Endothelial cell of umbilical vein (primary cell): Measurements from ENCODE around the gene EPN2. TPM values are rescaled to one million over a fixed set of nuclear protein-coding genes. Genes with fewer than 3 reads are reported as not detected.

Experiments
- BruUV-seq: library from RNA; stranded (reverse); fragments of 400-500 nt; replicated peaks from 2 replicates; lab custom pipeline; 2021; lab: Mats Ljungman, UMichigan
- CTCF ChIA-PET: fragments of 300-600, 350-600 bp; sonication (Branson Sonifier 250); formaldehyde crosslinking; loops from one replicate; lab custom pipeline; 2021; ENCODE audit warnings: antibody characterized with exemption, inconsistent platforms; lab: Charles Lee
- POLR2A ChIA-PET: fragments of 300-600, 350-600 bp; sonication (Branson Sonifier 250); formaldehyde crosslinking; loops from one replicate; lab custom pipeline; 2021; ENCODE audit warnings: antibody characterized with exemption, inconsistent platforms; lab: Charles Lee
- DNase-seq: peaks from one replicate; pipeline ENCODE4 v3.0.0-alpha.2; 2011; ENCODE audit warnings: low read depth, low spot score
- FAIRE-seq: peaks from 2 replicates; lab custom pipeline; 2011; peaks lifted over from hg19 to GRCh38; lab: Jason Lieb, UNC
- H2AFZ ChIP-seq: 2 replicates; pipeline ENCODE4 v1.6.0; 2012; ENCODE audit warnings: low read depth, low read length, control low read depth, inconsistent platforms
- H3K27ac ChIP-seq: 2 replicates; pipeline ENCODE4 v1.5.1; 2011; ENCODE audit warnings: low read depth, mild to moderate bottlenecking, control low read depth, low read length, moderate library complexity; ENCODE audit not compliant: insufficient read depth
- H3K27me3 ChIP-seq, 2 experiments: 2 replicates each; pipeline versions ENCODE4 v1.6.0 to v1.6.1; 2011; ENCODE audit warnings: low read length in 2 of 2, mixed read lengths in 1 of 2; ENCODE audit not compliant: control insufficient read depth in 2 of 2, insufficient read depth in 2 of 2
- H3K36me3 ChIP-seq, 2 experiments: 2 replicates in 1 of 2; 3 replicates in 1 of 2; pipeline ENCODE4 v1.5.1; 2011; ENCODE audit warnings: low read length in 2 of 2, mild to moderate bottlenecking in 1 of 2, moderate library complexity in 1 of 2; ENCODE audit not compliant: control insufficient read depth in 2 of 2, insufficient read depth in 2 of 2; ENCODE audit errors: extremely low read depth in 1 of 2
- H3K4me1 ChIP-seq: 3 replicates; pipeline ENCODE4 v1.5.1; 2011; ENCODE audit warnings: mild to moderate bottlenecking, low read length; ENCODE audit not compliant: control insufficient read depth, insufficient read depth; ENCODE audit errors: extremely low read depth
- H3K4me2 ChIP-seq: 2 replicates; pipeline ENCODE4 v1.6.1; 2011; ENCODE audit warnings: low read length, control low read depth, mixed read lengths; ENCODE audit not compliant: insufficient read depth
- H3K4me3 ChIP-seq, 3 experiments: fragments of 200-600 bp in 1 of 3; sonication (generic), shearing (Covaris generic) in 1 of 3; replicated peaks in 1 of 3; 2 replicates each; pipeline ENCODE4 v1.5.1; 2011 to 2016; ENCODE audit warnings: control low read depth in 3 of 3, low read length in 3 of 3, mild to moderate bottlenecking in 2 of 3, inconsistent platforms in 1 of 3, low read depth in 1 of 3, moderate library complexity in 1 of 3; ENCODE audit not compliant: insufficient read depth in 1 of 3
- H3K79me2 ChIP-seq: 2 replicates; pipeline ENCODE4 v1.6.0; 2012; ENCODE audit warnings: low read length, inconsistent platforms; ENCODE audit not compliant: control insufficient read depth, insufficient read depth
- H3K9ac ChIP-seq: replicated peaks from 2 replicates; pipeline ENCODE3; 2011; ENCODE audit warnings: low read length, control low read depth; ENCODE audit not compliant: insufficient read depth; ENCODE audit errors: extremely low read depth
- H3K9me1 ChIP-seq: replicated peaks from 3 replicates; pipeline ENCODE4 v1.6.0; 2011; ENCODE audit warnings: mild to moderate bottlenecking, low read length; ENCODE audit not compliant: control insufficient read depth, insufficient read depth; ENCODE audit errors: extremely low read depth
- H3K9me3 ChIP-seq: replicated peaks from 2 replicates; pipeline ENCODE4 v1.5.1; 2012; ENCODE audit warnings: low read length, inconsistent platforms; ENCODE audit not compliant: control insufficient read depth, insufficient read depth
- H4K20me1 ChIP-seq: replicated peaks from 2 replicates; pipeline ENCODE3; 2011; ENCODE audit warnings: mild to moderate bottlenecking, low read length; ENCODE audit not compliant: control insufficient read depth, insufficient read depth; ENCODE audit errors: extremely low read depth
- CTCF ChIP-seq, 2 donors: IDR thresholded peaks; 1 replicate in 1 of 2; 2 replicates in 1 of 2; pipeline ENCODE4 v1.5.1; 2011; ENCODE audit warnings: low read length in 2 of 2, mild to moderate bottlenecking in 2 of 2, moderate library complexity in 2 of 2, control low read depth in 1 of 2, inconsistent platforms in 1 of 2, low read depth in 1 of 2; ENCODE audit not compliant: insufficient read depth in 1 of 2; ENCODE audit errors: extremely low read depth in 1 of 2
- EZH2 ChIP-seq: IDR thresholded peaks from 2 replicates; pipeline ENCODE4 v1.6.1; 2012; ENCODE audit warnings: borderline replicate concordance, low read depth, mild to moderate bottlenecking, moderate library complexity, low read length, inconsistent platforms; ENCODE audit not compliant: severe bottlenecking
- FOS ChIP-seq: IDR thresholded peaks from 2 replicates; pipeline ENCODE4 v1.6.1; 2011; ENCODE audit warnings: mild to moderate bottlenecking, low read length, moderate library complexity, borderline replicate concordance; ENCODE audit not compliant: insufficient read depth
- GATA2 ChIP-seq: IDR thresholded peaks from 2 replicates; pipeline ENCODE4 v1.7.0; 2011; ENCODE audit warnings: low read depth, mild to moderate bottlenecking, moderate library complexity, mixed read lengths, low read length; ENCODE audit not compliant: insufficient read length, insufficient read depth
- JUN ChIP-seq: IDR thresholded peaks from 2 replicates; pipeline ENCODE4 v1.6.1; 2011; ENCODE audit warnings: borderline replicate concordance, low read depth; ENCODE audit not compliant: insufficient read length, insufficient read depth
- MAX ChIP-seq: IDR thresholded peaks from 2 replicates; pipeline ENCODE4 v1.6.1; 2011; ENCODE audit not compliant: insufficient read depth, insufficient read length
- MYC ChIP-seq: IDR thresholded peaks from one replicate; pipeline ENCODE4 v1.6.1; 2011; ENCODE audit warnings: mild to moderate bottlenecking, low read depth, low read length
- POLR2A ChIP-seq: IDR thresholded peaks from 2 replicates; pipeline ENCODE4 v1.6.1; 2012; ENCODE audit warnings: low read depth, mild to moderate bottlenecking, control low read depth, low read length
- POLR2AphosphoS5 ChIP-seq: IDR thresholded peaks from 2 replicates; pipeline ENCODE4 v1.6.1; 2012; ENCODE audit warnings: low read depth, mild to moderate bottlenecking, control low read depth, low read length, moderate library complexity; ENCODE audit not compliant: insufficient read depth
- dilution Hi-C: fragments of 300-500 bp; cut with MboI; formaldehyde crosslinking; loops from one replicate; pipeline ENCODE4 v1.15.0; 2019; ENCODE audit warnings: low sequenced_read_pairs; ENCODE audit not compliant: extremely low pct_ligation_motif_present
- intact Hi-C: fragments of 100-400 bp; cut with micrococcal nuclease; formaldehyde crosslinking; loops from one replicate; pipeline ENCODE4 v1.10.0; 2022
- polyA plus RNA-seq, 4 experiments: library from polyadenylated mRNA; depleted of rRNA in 3 of 4; stranded (reverse) in 3 of 4; unstranded in 1 of 4; fragments of >200 nt; gene quantifications; 2 replicates each; pipeline versions ENCODE4 v1.2.1 to v1.2.3, GENCODE V29; 2011 to 2012; ENCODE audit warnings: missing spikeins in 1 of 4
- total RNA-seq: library from RNA; stranded (reverse); gene quantifications from 2 replicates; pipeline ENCODE4 v1.2.3, GENCODE V29; 2021

Gene EPN2
- total and polyA plus RNA-seq, 2 donors (not counting 3 experiments of a cell fraction or from before 2014, with no cell fraction given) = 40.3 to 70.5 TPM

GRCh38 chr17:19248151-19248927 is 11.2 kb downstream of the EPN2 start:
- H3K27ac ChIP-seq = no peak overlapping the region
- BruUV-seq = no TSS peak
- H3K4me1 ChIP-seq = peaks cover 6% of the 10 kb centered on the region
- H3K4me3 ChIP-seq = no peak overlapping the region
- dilution Hi-C loops (no loop called here), intact Hi-C loops (no loop called here)
- DNase-seq (no peak), FAIRE-seq (no peak)
- H3K27me3 ChIP-seq = no peaks in the 10 kb centered on the region
- H3K4me2 ChIP-seq = no peak overlapping the region
- ChIA-PET CTCF (interaction anchor here (0.8 to 3.6 kb wide), 8 partner anchors 10 to 236 kb away, joined by 3 to 14 read pairs (median 6); partner anchors contain the start of gene B9D1), POLR2A (no interaction called here)
- H3K9me3 ChIP-seq = no peaks in the 10 kb centered on the region
- H3K9ac ChIP-seq = no peak overlapping the region
- no peak overlapping the region for H2AFZ ChIP-seq
- H4K20me1 ChIP-seq = no peaks in the 10 kb centered on the region
- H3K9me1 ChIP-seq = no peaks in the 10 kb centered on the region
- H3K79me2 ChIP-seq = peaks cover 68% of the 10 kb centered on the region
- TF ChIP-seq EZH2 (no peak), MYC (no peak), GATA2 (no peak), FOS (no peak), POLR2A (no peak), CTCF (IDR thresholded peaks at IDR 0.05; ENCODE audit: extremely low read depth in 1 of 2, insufficient read depth in 1 of 2, low read depth in 1 of 2, low read length in 2 of 2) (no peak), POLR2AphosphoS5 (no peak), MAX (no peak), JUN (no peak)
- no peaks in the 10 kb centered on the region for H3K36me3 ChIP-seq
